Endothelial cell of umbilical vein (primary cell): ENCODE measurements around the gene STARD3NL. TPM values are rescaled to one million over a fixed set of nuclear protein-coding genes. Genes with fewer than 3 reads are reported as not detected.

Source experiments
- BruUV-seq: library from RNA; stranded (reverse); fragments of 400-500 nt; replicated peaks from 2 replicates; lab custom pipeline; 2021; lab: Mats Ljungman, UMichigan
- CTCF ChIA-PET: fragments of 300-600, 350-600 bp; sonication (Branson Sonifier 250); formaldehyde crosslinking; loops from one replicate; lab custom pipeline; 2021; ENCODE audit warnings: antibody characterized with exemption, inconsistent platforms; lab: Charles Lee
- POLR2A ChIA-PET: fragments of 300-600, 350-600 bp; sonication (Branson Sonifier 250); formaldehyde crosslinking; loops from one replicate; lab custom pipeline; 2021; ENCODE audit warnings: antibody characterized with exemption, inconsistent platforms; lab: Charles Lee
- DNase-seq: peaks from one replicate; pipeline ENCODE4 v3.0.0-alpha.2; 2011; ENCODE audit warnings: low read depth, low spot score
- FAIRE-seq: peaks from 2 replicates; lab custom pipeline; 2011; peaks lifted over from hg19 to GRCh38; lab: Jason Lieb, UNC
- H2AFZ ChIP-seq: 2 replicates; pipeline ENCODE4 v1.6.0; 2012; ENCODE audit warnings: low read depth, low read length, control low read depth, inconsistent platforms
- H3K27ac ChIP-seq: 2 replicates; pipeline ENCODE4 v1.5.1; 2011; ENCODE audit warnings: low read depth, mild to moderate bottlenecking, control low read depth, low read length, moderate library complexity; ENCODE audit not compliant: insufficient read depth
- H3K27me3 ChIP-seq, 2 experiments: 2 replicates each; pipeline versions ENCODE4 v1.6.0 to v1.6.1; 2011; ENCODE audit warnings: low read length in 2 of 2, mixed read lengths in 1 of 2; ENCODE audit not compliant: control insufficient read depth in 2 of 2, insufficient read depth in 2 of 2
- H3K36me3 ChIP-seq, 2 experiments: 2 replicates in 1 of 2; 3 replicates in 1 of 2; pipeline ENCODE4 v1.5.1; 2011; ENCODE audit warnings: low read length in 2 of 2, mild to moderate bottlenecking in 1 of 2, moderate library complexity in 1 of 2; ENCODE audit not compliant: control insufficient read depth in 2 of 2, insufficient read depth in 2 of 2; ENCODE audit errors: extremely low read depth in 1 of 2
- H3K4me1 ChIP-seq: 3 replicates; pipeline ENCODE4 v1.5.1; 2011; ENCODE audit warnings: mild to moderate bottlenecking, low read length; ENCODE audit not compliant: control insufficient read depth, insufficient read depth; ENCODE audit errors: extremely low read depth
- H3K4me2 ChIP-seq: 2 replicates; pipeline ENCODE4 v1.6.1; 2011; ENCODE audit warnings: low read length, control low read depth, mixed read lengths; ENCODE audit not compliant: insufficient read depth
- H3K4me3 ChIP-seq, 3 experiments: fragments of 200-600 bp in 1 of 3; sonication (generic), shearing (Covaris generic) in 1 of 3; replicated peaks in 1 of 3; 2 replicates each; pipeline ENCODE4 v1.5.1; 2011 to 2016; ENCODE audit warnings: control low read depth in 3 of 3, low read length in 3 of 3, mild to moderate bottlenecking in 2 of 3, inconsistent platforms in 1 of 3, low read depth in 1 of 3, moderate library complexity in 1 of 3; ENCODE audit not compliant: insufficient read depth in 1 of 3
- H3K79me2 ChIP-seq: 2 replicates; pipeline ENCODE4 v1.6.0; 2012; ENCODE audit warnings: low read length, inconsistent platforms; ENCODE audit not compliant: control insufficient read depth, insufficient read depth
- H3K9ac ChIP-seq: replicated peaks from 2 replicates; pipeline ENCODE3; 2011; ENCODE audit warnings: low read length, control low read depth; ENCODE audit not compliant: insufficient read depth; ENCODE audit errors: extremely low read depth
- H3K9me1 ChIP-seq: replicated peaks from 3 replicates; pipeline ENCODE4 v1.6.0; 2011; ENCODE audit warnings: mild to moderate bottlenecking, low read length; ENCODE audit not compliant: control insufficient read depth, insufficient read depth; ENCODE audit errors: extremely low read depth
- H3K9me3 ChIP-seq: replicated peaks from 2 replicates; pipeline ENCODE4 v1.5.1; 2012; ENCODE audit warnings: low read length, inconsistent platforms; ENCODE audit not compliant: control insufficient read depth, insufficient read depth
- H4K20me1 ChIP-seq: replicated peaks from 2 replicates; pipeline ENCODE3; 2011; ENCODE audit warnings: mild to moderate bottlenecking, low read length; ENCODE audit not compliant: control insufficient read depth, insufficient read depth; ENCODE audit errors: extremely low read depth
- FOS ChIP-seq: IDR thresholded peaks from 2 replicates; pipeline ENCODE4 v1.6.1; 2011; ENCODE audit warnings: mild to moderate bottlenecking, low read length, moderate library complexity, borderline replicate concordance; ENCODE audit not compliant: insufficient read depth
- GATA2 ChIP-seq: IDR thresholded peaks from 2 replicates; pipeline ENCODE4 v1.7.0; 2011; ENCODE audit warnings: low read depth, mild to moderate bottlenecking, moderate library complexity, mixed read lengths, low read length; ENCODE audit not compliant: insufficient read length, insufficient read depth
- JUN ChIP-seq: IDR thresholded peaks from 2 replicates; pipeline ENCODE4 v1.6.1; 2011; ENCODE audit warnings: borderline replicate concordance, low read depth; ENCODE audit not compliant: insufficient read length, insufficient read depth
- MYC ChIP-seq: IDR thresholded peaks from one replicate; pipeline ENCODE4 v1.6.1; 2011; ENCODE audit warnings: mild to moderate bottlenecking, low read depth, low read length
- POLR2AphosphoS5 ChIP-seq: IDR thresholded peaks from 2 replicates; pipeline ENCODE4 v1.6.1; 2012; ENCODE audit warnings: low read depth, mild to moderate bottlenecking, control low read depth, low read length, moderate library complexity; ENCODE audit not compliant: insufficient read depth
- dilution Hi-C: fragments of 300-500 bp; cut with MboI; formaldehyde crosslinking; loops from one replicate; pipeline ENCODE4 v1.15.0; 2019; ENCODE audit warnings: low sequenced_read_pairs; ENCODE audit not compliant: extremely low pct_ligation_motif_present
- intact Hi-C: fragments of 100-400 bp; cut with micrococcal nuclease; formaldehyde crosslinking; loops from one replicate; pipeline ENCODE4 v1.10.0; 2022
- polyA plus RNA-seq, 4 experiments: library from polyadenylated mRNA; depleted of rRNA in 3 of 4; stranded (reverse) in 3 of 4; unstranded in 1 of 4; fragments of >200 nt; gene quantifications; 2 replicates each; pipeline versions ENCODE4 v1.2.1 to v1.2.3, GENCODE V29; 2011 to 2012; ENCODE audit warnings: missing spikeins in 1 of 4
- total RNA-seq: library from RNA; stranded (reverse); gene quantifications from 2 replicates; pipeline ENCODE4 v1.2.3, GENCODE V29; 2021
- TF ChIP-seq, protein P1 (sequence below), 2 donors: IDR thresholded peaks; 1 replicate in 1 of 2; 2 replicates in 1 of 2; pipeline ENCODE4 v1.5.1; 2011; ENCODE audit warnings: low read length in 2 of 2, mild to moderate bottlenecking in 2 of 2, moderate library complexity in 2 of 2, control low read depth in 1 of 2, inconsistent platforms in 1 of 2, low read depth in 1 of 2; ENCODE audit not compliant: insufficient read depth in 1 of 2; ENCODE audit errors: extremely low read depth in 1 of 2

STARD3NL gene
- total and polyA plus RNA-seq, 2 donors (not counting 3 experiments of a cell fraction or from before 2014, with no cell fraction given) = 52.8 to 73.6 TPM

GRCh38 chr7:38186593-38187314 lies 8.7 kb downstream of the STARD3NL start:
- CTCF ChIA-PET = interaction anchor here (2.8 to 3.5 kb wide), 2 partner anchors 10 to 29 kb away, joined by 18 to 19 read pairs; no protein-coding TSS in a partner anchor
- H3K4me3 ChIP-seq = no peak overlapping the region
- DNase-seq (no peak), FAIRE-seq (no peak)
- no peak overlapping the region for H3K27ac ChIP-seq
- H3K4me2 ChIP-seq = no peak overlapping the region
- H3K4me1 ChIP-seq = peaks cover 5% of the 10 kb centered on the region
- H4K20me1 ChIP-seq = peaks cover 9% of the 10 kb centered on the region
- no peaks in the 10 kb centered on the region for H3K27me3 ChIP-seq
- peaks cover 96% of the 10 kb centered on the region for H3K79me2 ChIP-seq
- no TSS peak for BruUV-seq
- peaks cover 0 to 7% of the 10 kb centered on the region in 2 experiments for H3K36me3 ChIP-seq
- no peaks in the 10 kb centered on the region for H3K9me1 ChIP-seq
- no peak overlapping the region for H3K9ac ChIP-seq
- POLR2A ChIA-PET = interaction anchor here (1.0 kb wide), 1 partner anchor 9 kb away, joined by 3 read pairs; the partner anchor contains the start of gene STARD3NL
- intact Hi-C loops = no loop called here
- no peak overlapping the region for H2AFZ ChIP-seq
- dilution Hi-C loops = no loop called here
- TF ChIP-seq FOS (no peak), POLR2AphosphoS5 (no peak), GATA2 (no peak), JUN (no peak), MYC (no peak)
- TF ChIP-seq, protein P1, sequence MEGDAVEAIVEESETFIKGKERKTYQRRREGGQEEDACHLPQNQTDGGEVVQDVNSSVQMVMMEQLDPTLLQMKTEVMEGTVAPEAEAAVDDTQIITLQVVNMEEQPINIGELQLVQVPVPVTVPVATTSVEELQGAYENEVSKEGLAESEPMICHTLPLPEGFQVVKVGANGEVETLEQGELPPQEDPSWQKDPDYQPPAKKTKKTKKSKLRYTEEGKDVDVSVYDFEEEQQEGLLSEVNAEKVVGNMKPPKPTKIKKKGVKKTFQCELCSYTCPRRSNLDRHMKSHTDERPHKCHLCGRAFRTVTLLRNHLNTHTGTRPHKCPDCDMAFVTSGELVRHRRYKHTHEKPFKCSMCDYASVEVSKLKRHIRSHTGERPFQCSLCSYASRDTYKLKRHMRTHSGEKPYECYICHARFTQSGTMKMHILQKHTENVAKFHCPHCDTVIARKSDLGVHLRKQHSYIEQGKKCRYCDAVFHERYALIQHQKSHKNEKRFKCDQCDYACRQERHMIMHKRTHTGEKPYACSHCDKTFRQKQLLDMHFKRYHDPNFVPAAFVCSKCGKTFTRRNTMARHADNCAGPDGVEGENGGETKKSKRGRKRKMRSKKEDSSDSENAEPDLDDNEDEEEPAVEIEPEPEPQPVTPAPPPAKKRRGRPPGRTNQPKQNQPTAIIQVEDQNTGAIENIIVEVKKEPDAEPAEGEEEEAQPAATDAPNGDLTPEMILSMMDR (IDR thresholded peaks at IDR 0.05; ENCODE audit: extremely low read depth in 1 of 2, insufficient read depth in 1 of 2, low read depth in 1 of 2, low read length in 2 of 2) = no peak
- no peaks in the 10 kb centered on the region for H3K9me3 ChIP-seq
